Hepatocyte (in vitro differentiated cells): ENCODE data around the gene ANAPC2. TPM values are rescaled to one million over a fixed set of nuclear protein-coding genes. Genes with fewer than 3 reads are reported as not detected.
"Not testable (repeated sequence)": the region's sequence is repeated elsewhere in the genome, so short reads cannot be mapped to it uniquely, and the experiment has no call there.

Experiments used
- DNase-seq: peaks from one replicate; pipeline ENCODE4 v3.0.0-alpha.2; 2016; ENCODE audit warnings: low spot score
- H2AFZ ChIP-seq: fragments of 200-600 bp; sonication (generic); 2 replicates; pipeline ENCODE4 v1.6.0; 2016; ENCODE audit warnings: antibody characterized with exemption, mild to moderate bottlenecking
- H3K27ac ChIP-seq: fragments of 200-600 bp; sonication (generic); 2 replicates; pipeline ENCODE4 v1.5.1; 2016; ENCODE audit warnings: mild to moderate bottlenecking
- H3K27me3 ChIP-seq: fragments of 200-600 bp; sonication (generic); 2 replicates; pipeline ENCODE4 v1.6.1; 2016
- H3K36me3 ChIP-seq: fragments of 200-600 bp; sonication (generic); replicated peaks from 2 replicates; pipeline ENCODE4 v1.5.1; 2016; ENCODE audit warnings: low read depth; ENCODE audit not compliant: insufficient read depth
- H3K4me1 ChIP-seq: fragments of 200-600 bp; sonication (generic); 2 replicates; pipeline ENCODE4 v1.5.1; 2016; ENCODE audit warnings: mild to moderate bottlenecking, moderate library complexity; ENCODE audit not compliant: insufficient read depth
- H3K4me2 ChIP-seq: fragments of 200-600 bp; sonication (generic); 2 replicates; pipeline ENCODE4 v1.6.0; 2016
- H3K4me3 ChIP-seq: fragments of 200-600 bp; sonication (generic); 2 replicates; pipeline ENCODE4 v1.5.1; 2016; ENCODE audit warnings: mild to moderate bottlenecking
- H3K79me2 ChIP-seq: fragments of 200-600 bp; sonication (generic); 2 replicates; pipeline ENCODE4 v1.6.0; 2017; ENCODE audit warnings: mild to moderate bottlenecking
- H3K9me2 ChIP-seq: fragments of 200-600 bp; sonication (generic); replicated peaks from 2 replicates; pipeline ENCODE4 v1.6.0; 2017; ENCODE audit warnings: mild to moderate bottlenecking; ENCODE audit not compliant: insufficient read depth
- H3K9me3 ChIP-seq: fragments of 200-600 bp; sonication (generic); 2 replicates; pipeline ENCODE4 v1.5.1; 2016; ENCODE audit warnings: low read depth, mild to moderate bottlenecking
- H4K20me1 ChIP-seq: fragments of 200-600 bp; sonication (generic); 2 replicates; pipeline ENCODE4 v1.6.0; 2016; ENCODE audit warnings: mild to moderate bottlenecking; ENCODE audit not compliant: insufficient read depth, poor library complexity, severe bottlenecking
- CTCF ChIP-seq: fragments of 200-600 bp; sonication (generic); IDR thresholded peaks from 2 replicates; pipeline ENCODE4 v1.5.1; 2016; ENCODE audit warnings: antibody characterized with exemption, mild to moderate bottlenecking; ENCODE audit not compliant: poor library complexity
- EZH2 ChIP-seq: fragments of 200-600 bp; sonication (generic); IDR thresholded peaks from 2 replicates; pipeline ENCODE4 v1.6.1; 2016; ENCODE audit warnings: antibody characterized with exemption, mild to moderate bottlenecking, borderline replicate concordance
- EZH2phosphoT487 ChIP-seq: fragments of 200-600 bp; sonication (generic); IDR thresholded peaks from one replicate; pipeline ENCODE4 v1.6.1; 2018; ENCODE audit warnings: antibody characterized with exemption, mild to moderate bottlenecking, low read depth, moderate library complexity; ENCODE audit not compliant: unreplicated experiment, severe bottlenecking
- WGBS: methylation state at CpG from one replicate; pipeline ENCODE4 v1.1.6; 2016; ENCODE audit warnings: low lambda C conversion rate; ENCODE audit errors: missing lambda C conversion rate; 5-methylcytosine and 5-hydroxymethylcytosine counted together
- polyA plus RNA-seq: library from polyadenylated mRNA; unstranded; fragments of >200 nt; fragmentation: Nextera tagmentation; extraction: Ambion mirVana; gene quantifications from 2 replicates; pipeline ENCODE4 v1.2.1, GENCODE V29; 2016
- total RNA-seq: library from RNA; depleted of rRNA; stranded (reverse); fragments of >200 nt; gene quantifications from 2 replicates; pipeline ENCODE4 v1.2.3, GENCODE V29; 2014

The ANAPC2 gene
- total and polyA plus RNA-seq, 2 experiments from 2014 or later, result 12.2 to 21.3 TPM

DNA sequence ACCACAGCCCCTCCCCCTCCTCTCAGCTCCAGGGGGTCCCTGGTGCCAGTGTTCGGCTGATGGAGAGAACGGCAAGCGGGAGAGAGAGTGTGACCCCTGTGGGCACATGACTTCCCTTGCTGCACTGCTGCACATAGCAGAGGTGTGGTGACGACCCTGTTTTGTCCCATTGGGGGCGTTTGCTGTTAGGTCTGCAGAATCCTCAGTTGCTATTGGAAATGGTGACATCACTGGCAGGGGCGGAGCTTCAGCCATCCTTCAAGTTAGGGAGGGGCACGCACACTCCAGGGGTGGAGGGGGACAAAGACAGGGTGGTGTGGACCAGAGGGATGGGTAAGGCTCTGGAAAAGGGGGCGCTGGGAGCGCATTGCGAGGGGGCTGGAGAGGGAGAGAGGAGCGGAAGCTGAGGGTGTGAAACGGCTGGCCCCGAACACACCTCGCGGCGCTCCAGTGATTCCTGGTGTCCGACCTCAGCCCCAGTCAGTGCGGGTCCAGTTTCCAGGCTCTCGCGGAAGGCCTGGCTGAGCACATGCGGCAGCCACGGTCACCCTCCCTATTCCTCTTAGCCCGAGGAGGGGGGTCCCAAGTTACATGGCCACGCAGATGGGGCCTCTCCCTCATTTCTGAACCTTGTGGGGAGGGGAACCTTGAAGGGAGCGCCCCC is 50.2 kb downstream of the ANAPC2 start:
- DNase-seq, result no peak
- WGBS, result 20% methylated on average over 14 of the region's 25 CpGs
- TF ChIP-seq EZH2phosphoT487 (no peak), CTCF (no peak), EZH2 (no peak)

DNA sequence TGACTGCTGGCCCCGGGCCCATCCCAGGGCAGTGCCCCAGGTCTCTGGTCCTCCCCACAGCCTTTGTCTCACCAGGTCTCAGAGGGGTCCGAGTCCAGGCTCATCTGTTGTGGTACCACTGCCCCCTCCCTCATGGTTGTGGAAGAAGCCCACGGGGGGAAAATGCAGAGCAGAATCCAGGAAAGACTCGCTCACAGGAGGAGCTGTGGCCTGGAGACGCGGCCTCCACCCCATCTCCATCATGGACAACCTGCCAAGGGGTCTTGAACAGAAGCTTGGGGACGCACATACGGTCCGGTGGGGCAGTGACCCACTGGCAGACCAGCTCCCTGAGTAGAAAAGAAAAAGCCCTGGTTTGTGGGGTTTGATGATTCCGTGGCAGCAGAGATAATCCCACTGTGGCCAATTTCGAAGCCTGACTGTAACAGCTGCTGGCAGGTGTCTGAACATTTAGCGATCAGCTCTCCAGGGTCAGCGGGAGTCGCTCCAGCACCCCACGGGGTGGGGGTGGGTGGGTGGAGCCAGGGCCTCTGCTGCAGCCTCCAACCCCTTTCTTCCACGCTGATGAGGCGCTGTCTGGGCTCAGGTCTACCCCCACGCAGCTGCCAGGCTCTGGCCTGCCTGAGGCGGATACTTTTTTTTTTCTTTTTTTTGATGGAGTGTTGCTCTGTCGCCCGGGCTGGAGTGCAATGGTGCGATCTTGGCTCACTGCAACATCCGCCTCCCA is 51.3 kb downstream of the ANAPC2 start:
- no peaks in the 10 kb centered on the region for H3K9me3 ChIP-seq
- peaks cover 61% of the 10 kb centered on the region for H3K27me3 ChIP-seq
- H2AFZ ChIP-seq, result no peak overlapping the region
- no peaks in the 10 kb centered on the region for H4K20me1 ChIP-seq
- no peak for DNase-seq
- H3K4me1 ChIP-seq, result no peaks in the 10 kb centered on the region
- H3K27ac ChIP-seq, result no peak overlapping the region
- no peaks in the 10 kb centered on the region for H3K9me2 ChIP-seq
- no peak overlapping the region for H3K4me2 ChIP-seq
- no peak overlapping the region for H3K4me3 ChIP-seq
- 87% methylated on average over 15 of the region's 23 CpGs for WGBS
- no peaks in the 10 kb centered on the region for H3K36me3 ChIP-seq
- H3K79me2 ChIP-seq, result no peaks in the 10 kb centered on the region
- TF ChIP-seq EZH2phosphoT487 (no peak), CTCF (no peak), EZH2 (no peak)

More for the DNA sequence above, 50.2 kb downstream of the ANAPC2 start:
- no peaks in the 10 kb centered on the region for H3K4me1 ChIP-seq
- H3K79me2 ChIP-seq, result no peaks in the 10 kb centered on the region
- H2AFZ ChIP-seq, result no peak overlapping the region
- H3K27ac ChIP-seq, result no peak overlapping the region
- no peak overlapping the region for H3K4me3 ChIP-seq
- no peaks in the 10 kb centered on the region for H3K36me3 ChIP-seq
- no peaks in the 10 kb centered on the region for H4K20me1 ChIP-seq
- no peaks in the 10 kb centered on the region for H3K9me3 ChIP-seq
- no peaks in the 10 kb centered on the region for H3K9me2 ChIP-seq
- peaks cover 72% of the 10 kb centered on the region for H3K27me3 ChIP-seq
- no peak overlapping the region for H3K4me2 ChIP-seq

DNA sequence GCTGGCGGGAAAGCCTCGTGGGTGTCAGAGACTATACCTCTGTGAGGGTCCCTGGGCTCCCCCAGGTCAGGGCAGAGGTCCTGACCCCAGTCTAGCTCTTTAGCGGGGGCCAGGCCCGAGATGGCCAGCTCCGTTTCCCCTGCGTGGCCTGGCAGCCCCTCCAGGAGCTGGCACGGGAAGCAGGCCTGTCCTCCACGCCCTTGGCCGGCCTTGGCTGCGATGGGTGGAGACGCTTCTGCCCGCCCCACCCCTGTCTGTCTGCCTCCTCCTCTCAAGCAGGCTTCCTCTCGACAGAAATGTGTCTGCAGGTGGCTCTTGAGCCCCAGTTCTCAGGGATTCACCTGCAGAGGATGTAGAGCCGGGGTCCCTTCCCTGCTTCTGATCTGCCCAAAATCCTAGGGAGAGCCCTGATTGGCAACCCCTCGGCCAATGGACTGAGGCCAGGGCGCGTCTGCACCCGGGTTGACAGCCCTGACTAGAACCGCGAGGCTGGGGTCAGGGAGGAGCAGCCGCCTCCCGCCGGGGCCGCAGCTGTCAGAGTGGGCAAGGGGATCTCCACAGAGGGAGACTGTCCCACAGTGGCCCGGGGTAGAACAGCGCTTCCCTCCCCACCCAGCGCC is 52.0 kb downstream of the ANAPC2 start:
- WGBS, result 62% methylated on average over 25 of the region's 27 CpGs
- Histone ChIP-seq H3K27ac (no peak overlapping the region), H3K4me3 (no peak overlapping the region), H3K9me2 (no peaks in the 10 kb centered on the region), H3K4me1 (no peaks in the 10 kb centered on the region), H3K27me3 (peaks cover 55% of the 10 kb centered on the region), H3K9me3 (no peaks in the 10 kb centered on the region), H3K79me2 (no peaks in the 10 kb centered on the region), H2AFZ (no peak overlapping the region), H3K4me2 (no peak overlapping the region), H4K20me1 (no peaks in the 10 kb centered on the region), H3K36me3 (no peaks in the 10 kb centered on the region)
- TF ChIP-seq EZH2, result no peak
- no peak for TF ChIP-seq CTCF
- no peak for TF ChIP-seq EZH2phosphoT487
- DNase-seq, result no peak

DNA sequence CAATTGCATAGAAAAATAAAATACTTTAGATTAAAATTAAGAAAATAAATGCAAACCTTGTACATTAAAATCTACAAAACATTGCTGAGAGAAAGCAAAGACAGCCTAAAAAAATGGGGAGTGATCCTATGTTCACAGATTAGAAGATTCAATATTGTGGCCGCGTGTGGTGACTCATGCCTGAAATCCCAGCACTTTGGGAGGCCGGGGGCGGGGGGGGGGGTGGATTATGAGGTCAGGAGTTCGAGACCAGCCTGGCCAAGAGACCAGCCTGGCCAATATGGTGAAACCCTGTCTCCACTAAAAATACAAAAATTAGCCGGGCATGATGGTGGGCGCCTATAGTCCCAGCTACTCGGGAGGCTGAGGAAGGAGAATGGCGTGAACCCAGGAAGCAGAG is 53.2 kb downstream of the ANAPC2 start:
- H2AFZ ChIP-seq, H3K9me3 ChIP-seq, H3K4me3 ChIP-seq, H4K20me1 ChIP-seq, H3K79me2 ChIP-seq, DNase-seq, H3K9me2 ChIP-seq, H3K4me2 ChIP-seq, H3K27ac ChIP-seq, H3K4me1 ChIP-seq, H3K36me3 ChIP-seq: not testable (repeated sequence)
- H3K27me3 ChIP-seq, result peaks cover 43% of the 10 kb centered on the region
- WGBS, result 81% methylated on average over 9 of the region's 9 CpGs
